IMR-90 (cell line): ENCODE results near the gene OR6C6. TPM values are rescaled to one million over a fixed set of nuclear protein-coding genes. Genes with fewer than 3 reads are reported as not detected.

Experiments
- ATAC-seq: fragments of 200-7000 bp; cut with Tn5 transposase; 2 replicates; pipeline ENCODE4 v1.9.1; 2020; ENCODE audit warnings: low read depth, mild to moderate bottlenecking, moderate library complexity
- BruUV-seq: library from RNA; stranded (reverse); fragments of 400-500 nt; replicated peaks from 2 replicates; lab custom pipeline; 2021; lab: Mats Ljungman, UMichigan
- CTCF ChIA-PET: fragments of 300-600 bp; formaldehyde crosslinking; extraction: SDS; loops from one replicate; lab custom pipeline; 2021; ENCODE audit warnings: antibody characterized with exemption; lab: Yijun Ruan, JAX
- POLR2A ChIA-PET: fragments of 300-600 bp; sonication (Branson Sonifier 250); formaldehyde crosslinking; loops from one replicate; lab custom pipeline; 2022; ENCODE audit warnings: antibody characterized with exemption; ENCODE audit not compliant: unreplicated experiment; lab: Charles Lee
- DNase-seq: peaks from one replicate; pipeline ENCODE4 v3.0.0; 2013
- H2AFZ ChIP-seq: replicated peaks from 2 replicates; pipeline ENCODE3; 2013; ENCODE audit warnings: low read length, mild to moderate bottlenecking; ENCODE audit not compliant: poor library complexity
- H2AK5ac ChIP-seq: 2 replicates; pipeline ENCODE4 v1.6.1; 2013; ENCODE audit warnings: low read depth, low read length, inconsistent platforms
- H2AK9ac ChIP-seq: replicated peaks from 2 replicates; pipeline ENCODE3; 2013; ENCODE audit warnings: mild to moderate bottlenecking, low read depth, low read length, moderate library complexity; ENCODE audit not compliant: poor library complexity
- H2BK120ac ChIP-seq: 2 replicates; pipeline ENCODE4 v1.6.1; 2013; ENCODE audit warnings: low read depth, low read length, inconsistent platforms
- H2BK15ac ChIP-seq: 3 replicates; pipeline ENCODE4 v1.6.1; 2013; ENCODE audit warnings: low read depth, low read length, inconsistent platforms
- H2BK20ac ChIP-seq: 2 replicates; pipeline ENCODE4 v1.6.1; 2013; ENCODE audit warnings: low read depth, mild to moderate bottlenecking, inconsistent platforms, low read length, moderate library complexity
- H2BK5ac ChIP-seq: 2 replicates; pipeline ENCODE4 v1.6.1; 2013; ENCODE audit warnings: mild to moderate bottlenecking, low read depth, low read length, inconsistent platforms; ENCODE audit not compliant: poor library complexity, severe bottlenecking
- H3K14ac ChIP-seq: replicated peaks from 2 replicates; pipeline ENCODE4 v1.6.1; 2013; ENCODE audit warnings: low read depth, low read length, inconsistent platforms
- H3K18ac ChIP-seq: 2 replicates; pipeline ENCODE4 v1.6.1; 2013; ENCODE audit warnings: low read depth, low read length, control low read depth
- H3K23ac ChIP-seq: 2 replicates; pipeline ENCODE4 v1.6.1; 2013; ENCODE audit warnings: low read depth, low read length, inconsistent platforms
- H3K27ac ChIP-seq: 2 replicates; pipeline ENCODE4 v1.5.1; 2013; ENCODE audit warnings: mild to moderate bottlenecking, control low read depth, low read length; ENCODE audit not compliant: insufficient read depth
- H3K27me3 ChIP-seq: 2 replicates; pipeline ENCODE4 v1.6.1; 2013; ENCODE audit warnings: low read length; ENCODE audit not compliant: control insufficient read depth, insufficient read depth
- H3K36me3 ChIP-seq: 2 replicates; pipeline ENCODE4 v1.6.1; 2013; ENCODE audit warnings: low read length, mixed read lengths; ENCODE audit not compliant: control insufficient read depth, insufficient read depth
- H3K4ac ChIP-seq: 2 replicates; pipeline ENCODE4 v1.6.1; 2013; ENCODE audit warnings: low read depth, low read length, inconsistent platforms
- H3K4me1 ChIP-seq: 2 replicates; pipeline ENCODE4 v1.6.1; 2013; ENCODE audit warnings: low read length, mixed read lengths; ENCODE audit not compliant: control insufficient read depth, insufficient read depth
- H3K4me2 ChIP-seq: 2 replicates; pipeline ENCODE4 v1.6.1; 2013; ENCODE audit warnings: low read depth, mild to moderate bottlenecking, control low read depth, low read length, moderate library complexity
- H3K4me3 ChIP-seq: 2 replicates; pipeline ENCODE4 v1.5.1; 2013; ENCODE audit warnings: low read depth, mild to moderate bottlenecking, control low read depth, low read length, moderate library complexity; ENCODE audit not compliant: insufficient read depth
- H3K56ac ChIP-seq: 2 replicates; pipeline ENCODE4 v1.6.1; 2013; ENCODE audit warnings: low read length, inconsistent platforms; ENCODE audit not compliant: insufficient read depth; ENCODE audit errors: extremely low read depth
- H3K79me1 ChIP-seq, 2 experiments: 2 replicates each; pipeline ENCODE4 v1.6.1; 2013; ENCODE audit warnings: low read length in 2 of 2, inconsistent platforms in 1 of 2, low read depth in 1 of 2
- H3K9ac ChIP-seq: 2 replicates; pipeline ENCODE4 v1.6.1; 2013; ENCODE audit warnings: low read depth, low read length, control low read depth
- H3K9me1 ChIP-seq: 2 replicates; pipeline ENCODE4 v1.6.1; 2013; ENCODE audit warnings: low read length, inconsistent platforms; ENCODE audit not compliant: insufficient read depth
- H3K9me3 ChIP-seq: 2 replicates; pipeline ENCODE4 v1.6.1; 2013; ENCODE audit warnings: low read length; ENCODE audit not compliant: control insufficient read depth, insufficient read depth
- H4K20me1 ChIP-seq: 2 replicates; pipeline ENCODE4 v1.6.1; 2013; ENCODE audit warnings: low read length, inconsistent platforms; ENCODE audit not compliant: insufficient read depth
- H4K5ac ChIP-seq: 2 replicates; pipeline ENCODE4 v1.6.1; 2013; ENCODE audit warnings: mild to moderate bottlenecking, low read depth, low read length, control low read depth
- H4K8ac ChIP-seq, 2 experiments: 2 replicates each; pipeline ENCODE4 v1.6.1; 2013; ENCODE audit warnings: low read depth in 2 of 2, low read length in 2 of 2, control low read depth in 1 of 2, inconsistent platforms in 1 of 2
- H4K91ac ChIP-seq: 2 replicates; pipeline ENCODE4 v1.6.1; 2013; ENCODE audit warnings: low read depth, low read length, inconsistent platforms; ENCODE audit not compliant: insufficient read depth
- FOS ChIP-seq: fragments of 150-350 bp; IDR thresholded peaks from 2 replicates; pipeline ENCODE4 v1.6.1; 2016; ENCODE audit warnings: low read depth, low read length
- MAFK ChIP-seq: IDR thresholded peaks from 2 replicates; pipeline ENCODE4 v1.6.1; 2012; ENCODE audit warnings: low read depth, low read length, improper control_type of control experiment
- NFE2L2 ChIP-seq: fragments of 150-350 bp; IDR thresholded peaks from 2 replicates; pipeline ENCODE4 v1.6.1; 2016; ENCODE audit warnings: low read depth, mild to moderate bottlenecking, low read length
- RCOR1 ChIP-seq: IDR thresholded peaks from 2 replicates; pipeline ENCODE4 v1.6.1; 2012; ENCODE audit warnings: mild to moderate bottlenecking, low read length, improper control_type of control experiment; ENCODE audit not compliant: insufficient replicate concordance
- WGBS, 2 experiments: methylation state at CpG; one replicate each; pipeline versions ENCODE4 v1.1.5 to v1.1.7; 2013; ENCODE audit warnings: missing lambda C conversion rate in 2 of 2; ENCODE audit not compliant: insufficient read length in 1 of 2; ENCODE audit errors: extremely low coverage in 2 of 2; 5-methylcytosine and 5-hydroxymethylcytosine counted together
- dilution Hi-C: fragments of 300-500 bp; cut with HindIII; formaldehyde crosslinking; loops from one replicate; pipeline ENCODE4 v1.14.3; 2018; ENCODE audit warnings: low sequenced_read_pairs; ENCODE audit not compliant: unreplicated experiment
- in situ Hi-C: fragments of 300-500 bp; cut with MboI; formaldehyde crosslinking; loops from 3 replicates; pipeline ENCODE4 v1.14.3; 2019; ENCODE audit warnings: low sequenced_read_pairs, inconsistent platforms, mixed read lengths
- intact Hi-C: fragments of 100-400 bp; cut with micrococcal nuclease; formaldehyde crosslinking; loops from 2 replicates; pipeline ENCODE4 v1.10.0; 2022
- polyA plus RNA-seq, 3 experiments: library from polyadenylated mRNA; depleted of rRNA; stranded (reverse); fragments of >200 nt; gene quantifications; 2 replicates each; pipeline ENCODE4 v1.2.3, GENCODE V29; 2012; ENCODE audit warnings: low replicate concordance in 1 of 3
- total RNA-seq: library from RNA; depleted of rRNA; stranded (reverse); fragments of >200 nt; gene quantifications from 2 replicates; pipeline ENCODE4 v1.2.3, GENCODE V29; 2012

OR6C6 gene
- total and polyA plus RNA-seq, 2 of the 4 experiments (the other 2 are of a cell fraction) = not detected

DNA sequence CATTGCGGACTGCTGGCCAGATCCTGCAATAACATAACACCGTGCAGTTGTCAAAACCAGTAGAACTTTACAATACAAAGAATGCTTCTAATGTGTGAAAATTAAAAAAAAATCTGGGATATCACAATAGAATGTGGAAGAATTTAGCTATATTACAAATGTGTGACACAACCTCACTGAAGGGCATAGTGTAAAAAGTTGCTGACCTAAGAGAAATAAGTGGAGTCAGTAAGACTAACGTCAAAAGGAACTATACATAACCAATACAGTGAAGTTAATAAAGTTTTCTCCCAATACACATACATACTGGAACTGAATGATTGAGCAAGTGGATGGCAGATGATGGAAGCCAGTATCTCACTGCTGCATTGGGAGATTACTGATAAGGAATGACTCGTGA, 39.5 kb downstream of the OR6C6 start:
- intact Hi-C loops = no loop called here
- POLR2A ChIA-PET = no interaction called here

More for the DNA sequence above, 39.5 kb downstream of the OR6C6 start:
- Histone ChIP-seq H2AFZ (no peak overlapping the region), H3K4ac (no peak overlapping the region), H2BK5ac (no peak overlapping the region), H3K9me3 (no peaks in the 10 kb centered on the region), H3K9ac (no peak overlapping the region), H4K8ac (no peak overlapping the region), H3K23ac (no peak overlapping the region), H3K14ac (no peak overlapping the region), H2AK5ac (no peak overlapping the region), H3K4me1 (no peaks in the 10 kb centered on the region), H3K4me2 (no peak overlapping the region), H2BK120ac (no peak overlapping the region), H3K79me1 (no peaks in the 10 kb centered on the region), H4K5ac (no peak overlapping the region), H4K20me1 (no peaks in the 10 kb centered on the region), H3K27ac (no peak overlapping the region), H2BK20ac (no peak overlapping the region), H3K9me1 (no peaks in the 10 kb centered on the region), H2BK15ac (no peak overlapping the region), H3K56ac (no peak overlapping the region), H3K27me3 (no peaks in the 10 kb centered on the region), H2AK9ac (no peak overlapping the region), H3K36me3 (no peaks in the 10 kb centered on the region), H3K18ac (no peak overlapping the region), H4K91ac (no peak overlapping the region), H3K4me3 (no peak overlapping the region)
- no CpG with 5 or more reads among the region's 4 CpGs for WGBS, 2 experiments
- BruUV-seq = no TSS peak
- dilution Hi-C loops = no loop called here
- ATAC-seq (no peak), DNase-seq (no peak)
- CTCF ChIA-PET = no interaction called here
- TF ChIP-seq RCOR1 (no peak), MAFK (peak; percentile 67), FOS (no peak), NFE2L2 (no peak)
- in situ Hi-C loops = no loop called here
